DOHH2 (cell line): Measurements from ENCODE around the gene AGBL4.

Experiments used
- H3F3A ChIP-seq: fragments of 200-600 bp; sonication (generic), shearing (Covaris generic); 2 replicates; pipeline ENCODE4 v1.6.0; 2016; ENCODE audit warnings: antibody characterized with exemption, mild to moderate bottlenecking; ENCODE audit not compliant: control insufficient read depth, insufficient read depth
- H3K27ac ChIP-seq: fragments of 200-600 bp; sonication (generic); 2 replicates; pipeline ENCODE4 v1.5.1; 2014; ENCODE audit warnings: low read depth, mild to moderate bottlenecking, low read length, moderate library complexity
- H3K27me3 ChIP-seq: fragments of 200-600 bp; sonication (generic); 2 replicates; pipeline ENCODE4 v1.6.1; 2014; ENCODE audit warnings: mild to moderate bottlenecking, low read length, mixed read lengths; ENCODE audit not compliant: control insufficient read depth
- H3K36me3 ChIP-seq: fragments of 200-600 bp; sonication (generic); 2 replicates; pipeline ENCODE4 v1.6.1; 2014; ENCODE audit warnings: mild to moderate bottlenecking, low read length, moderate library complexity, mixed read lengths; ENCODE audit not compliant: control insufficient read depth
- H3K4me1 ChIP-seq: fragments of 200-600 bp; sonication (generic); 2 replicates; pipeline ENCODE4 v1.6.1; 2014; ENCODE audit warnings: mild to moderate bottlenecking, low read length, mixed read lengths; ENCODE audit not compliant: control insufficient read depth
- H3K4me2 ChIP-seq: fragments of 200-600 bp; sonication (generic); 2 replicates; pipeline ENCODE4 v1.6.0; 2014; ENCODE audit warnings: mild to moderate bottlenecking, low read length, moderate library complexity
- H3K4me3 ChIP-seq: fragments of 200-600 bp; sonication (generic); 2 replicates; pipeline ENCODE4 v1.5.1; 2014; ENCODE audit warnings: mild to moderate bottlenecking, low read length, mixed read lengths
- H3K79me2 ChIP-seq: fragments of 200-600 bp; sonication (generic); 2 replicates; pipeline ENCODE4 v1.6.1; 2014; ENCODE audit warnings: mild to moderate bottlenecking, low read length, mixed read lengths; ENCODE audit not compliant: control insufficient read depth
- H3K9me2 ChIP-seq: fragments of 200-600 bp; sonication (generic); replicated peaks from 2 replicates; pipeline ENCODE4 v1.6.1; 2014; ENCODE audit warnings: mild to moderate bottlenecking, low read length, mixed read lengths; ENCODE audit not compliant: control insufficient read depth
- H3K9me3 ChIP-seq: fragments of 200-600 bp; sonication (generic); 2 replicates; pipeline ENCODE4 v1.6.1; 2014; ENCODE audit warnings: antibody characterized with exemption, low read length, mixed read lengths; ENCODE audit not compliant: control insufficient read depth, insufficient read depth
- H4K20me1 ChIP-seq: fragments of 200-600 bp; sonication (generic); 2 replicates; pipeline ENCODE4 v1.6.0; 2014; ENCODE audit warnings: low read depth, mild to moderate bottlenecking, antibody characterized with exemption, low read length, moderate library complexity; ENCODE audit not compliant: control insufficient read depth, insufficient read depth
- EZH2phosphoT487 ChIP-seq: fragments of 200-600 bp; sonication (generic); IDR thresholded peaks from 2 replicates; pipeline ENCODE4 v1.6.1; 2017; ENCODE audit warnings: borderline replicate concordance, mild to moderate bottlenecking, antibody characterized with exemption, low read length, moderate library complexity, mixed read lengths
- TF ChIP-seq, protein P1 (sequence below): fragments of 200-600 bp; sonication (generic); IDR thresholded peaks from one replicate; pipeline ENCODE4 v1.5.1; 2014; ENCODE audit warnings: antibody characterized with exemption, mild to moderate bottlenecking, low read depth, low read length; ENCODE audit not compliant: poor library complexity, severe bottlenecking

The AGBL4 gene

DNA sequence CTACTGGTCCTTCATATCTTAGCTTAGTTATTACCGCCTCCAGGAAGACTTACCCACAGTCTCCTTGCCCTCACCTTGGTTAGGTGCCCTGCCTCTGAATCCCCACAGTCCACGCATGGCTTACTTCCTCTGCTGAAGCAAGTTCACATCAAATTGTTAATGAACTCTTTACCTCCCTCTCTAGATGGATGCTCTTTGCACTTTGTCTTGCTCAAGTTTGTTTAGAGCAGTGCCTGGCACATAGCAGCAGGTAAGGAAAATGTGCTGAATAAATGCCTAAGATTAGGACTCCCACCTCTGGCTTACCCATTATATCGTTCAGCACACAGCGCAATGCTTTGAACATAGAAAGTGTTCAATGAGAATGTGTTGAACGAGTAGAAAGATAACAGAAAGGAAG is 1337.6 kb downstream of the AGBL4 start:
- TF ChIP-seq, protein P1, sequence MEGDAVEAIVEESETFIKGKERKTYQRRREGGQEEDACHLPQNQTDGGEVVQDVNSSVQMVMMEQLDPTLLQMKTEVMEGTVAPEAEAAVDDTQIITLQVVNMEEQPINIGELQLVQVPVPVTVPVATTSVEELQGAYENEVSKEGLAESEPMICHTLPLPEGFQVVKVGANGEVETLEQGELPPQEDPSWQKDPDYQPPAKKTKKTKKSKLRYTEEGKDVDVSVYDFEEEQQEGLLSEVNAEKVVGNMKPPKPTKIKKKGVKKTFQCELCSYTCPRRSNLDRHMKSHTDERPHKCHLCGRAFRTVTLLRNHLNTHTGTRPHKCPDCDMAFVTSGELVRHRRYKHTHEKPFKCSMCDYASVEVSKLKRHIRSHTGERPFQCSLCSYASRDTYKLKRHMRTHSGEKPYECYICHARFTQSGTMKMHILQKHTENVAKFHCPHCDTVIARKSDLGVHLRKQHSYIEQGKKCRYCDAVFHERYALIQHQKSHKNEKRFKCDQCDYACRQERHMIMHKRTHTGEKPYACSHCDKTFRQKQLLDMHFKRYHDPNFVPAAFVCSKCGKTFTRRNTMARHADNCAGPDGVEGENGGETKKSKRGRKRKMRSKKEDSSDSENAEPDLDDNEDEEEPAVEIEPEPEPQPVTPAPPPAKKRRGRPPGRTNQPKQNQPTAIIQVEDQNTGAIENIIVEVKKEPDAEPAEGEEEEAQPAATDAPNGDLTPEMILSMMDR: no peak
- TF ChIP-seq EZH2phosphoT487: no peak
- no peaks in the 10 kb centered on the region for H3K36me3 ChIP-seq
- H3K4me3 ChIP-seq: no peak overlapping the region
- no peaks in the 10 kb centered on the region for H3K4me1 ChIP-seq
- H3K4me2 ChIP-seq: no peak overlapping the region
- H3K9me3 ChIP-seq: no peaks in the 10 kb centered on the region
- no peaks in the 10 kb centered on the region for H4K20me1 ChIP-seq
- no peak overlapping the region for H3K27ac ChIP-seq
- no peaks in the 10 kb centered on the region for H3K79me2 ChIP-seq
- H3K27me3 ChIP-seq: no peaks in the 10 kb centered on the region
- H3K9me2 ChIP-seq: no peaks in the 10 kb centered on the region
- H3F3A ChIP-seq: no peaks in the 10 kb centered on the region

DNA sequence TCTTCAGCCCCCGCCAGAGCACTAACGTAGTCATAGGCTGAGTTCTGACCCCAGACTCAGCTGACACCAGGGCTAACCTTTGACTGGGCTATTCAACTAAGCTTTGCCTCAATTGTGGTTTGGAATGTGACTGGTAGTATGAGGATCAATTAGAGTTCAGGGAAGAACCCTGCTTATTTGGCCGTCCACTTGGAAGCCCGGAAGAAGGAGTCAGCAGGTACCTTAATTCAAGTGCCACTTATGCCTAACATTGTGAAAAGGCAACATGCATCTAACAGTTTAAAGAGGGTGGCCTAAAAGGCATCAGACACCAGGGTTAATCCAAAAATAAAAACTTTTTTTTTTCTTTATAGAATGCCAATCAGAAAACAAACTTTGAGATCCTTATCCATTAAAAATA is 1339.4 kb downstream of the AGBL4 start:
- H3K9me2 ChIP-seq: no peaks in the 10 kb centered on the region
- H3K79me2 ChIP-seq: no peaks in the 10 kb centered on the region
- H3K4me1 ChIP-seq: no peaks in the 10 kb centered on the region
- H3K36me3 ChIP-seq: no peaks in the 10 kb centered on the region
- no peaks in the 10 kb centered on the region for H4K20me1 ChIP-seq
- no peak overlapping the region for H3K27ac ChIP-seq
- no peaks in the 10 kb centered on the region for H3K27me3 ChIP-seq
- no peaks in the 10 kb centered on the region for H3F3A ChIP-seq
- no peak overlapping the region for H3K4me3 ChIP-seq
- H3K4me2 ChIP-seq: no peak overlapping the region
- no peaks in the 10 kb centered on the region for H3K9me3 ChIP-seq
- TF ChIP-seq, protein P1: no peak
- no peak for TF ChIP-seq EZH2phosphoT487

DNA sequence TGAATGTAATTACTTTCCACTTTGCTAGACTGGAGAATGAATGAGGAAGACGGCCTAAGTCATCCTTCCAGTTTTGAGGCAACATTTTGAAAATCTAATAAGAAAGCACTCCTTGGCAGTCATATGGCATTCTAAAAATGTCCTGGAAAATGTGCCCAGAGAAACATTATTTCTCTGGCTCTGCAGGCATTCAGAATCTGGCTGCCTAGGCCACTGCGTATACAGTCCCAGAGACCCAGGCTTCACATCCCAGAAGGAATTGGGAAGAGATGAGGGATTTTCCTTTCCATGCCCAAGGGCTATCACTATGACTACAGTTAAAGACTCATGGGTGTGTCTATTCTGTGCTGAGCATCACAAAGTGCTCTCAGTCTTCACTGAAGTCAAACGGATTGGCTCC is 1339.9 kb downstream of the AGBL4 start:
- Histone ChIP-seq H3K4me1 (no peaks in the 10 kb centered on the region), H3K4me3 (no peak overlapping the region), H3K27ac (no peak overlapping the region), H3K27me3 (no peaks in the 10 kb centered on the region), H3F3A (no peaks in the 10 kb centered on the region), H3K4me2 (no peak overlapping the region), H3K79me2 (no peaks in the 10 kb centered on the region), H3K9me3 (no peaks in the 10 kb centered on the region), H3K9me2 (no peaks in the 10 kb centered on the region), H3K36me3 (no peaks in the 10 kb centered on the region), H4K20me1 (no peaks in the 10 kb centered on the region)
- TF ChIP-seq, protein P1: no peak
- no peak for TF ChIP-seq EZH2phosphoT487
